NCI-H2171 (cell line): ENCODE measurements around the gene RBP7.
"Not testable (repeated sequence)": the region's sequence is repeated elsewhere in the genome, so short reads cannot be mapped to it uniquely, and the experiment has no call there.

Experiments used
- DNase-seq: peaks from one replicate; lab custom pipeline; 2025; lab: John Stamatoyannopoulos, UW

RBP7 gene

DNA sequence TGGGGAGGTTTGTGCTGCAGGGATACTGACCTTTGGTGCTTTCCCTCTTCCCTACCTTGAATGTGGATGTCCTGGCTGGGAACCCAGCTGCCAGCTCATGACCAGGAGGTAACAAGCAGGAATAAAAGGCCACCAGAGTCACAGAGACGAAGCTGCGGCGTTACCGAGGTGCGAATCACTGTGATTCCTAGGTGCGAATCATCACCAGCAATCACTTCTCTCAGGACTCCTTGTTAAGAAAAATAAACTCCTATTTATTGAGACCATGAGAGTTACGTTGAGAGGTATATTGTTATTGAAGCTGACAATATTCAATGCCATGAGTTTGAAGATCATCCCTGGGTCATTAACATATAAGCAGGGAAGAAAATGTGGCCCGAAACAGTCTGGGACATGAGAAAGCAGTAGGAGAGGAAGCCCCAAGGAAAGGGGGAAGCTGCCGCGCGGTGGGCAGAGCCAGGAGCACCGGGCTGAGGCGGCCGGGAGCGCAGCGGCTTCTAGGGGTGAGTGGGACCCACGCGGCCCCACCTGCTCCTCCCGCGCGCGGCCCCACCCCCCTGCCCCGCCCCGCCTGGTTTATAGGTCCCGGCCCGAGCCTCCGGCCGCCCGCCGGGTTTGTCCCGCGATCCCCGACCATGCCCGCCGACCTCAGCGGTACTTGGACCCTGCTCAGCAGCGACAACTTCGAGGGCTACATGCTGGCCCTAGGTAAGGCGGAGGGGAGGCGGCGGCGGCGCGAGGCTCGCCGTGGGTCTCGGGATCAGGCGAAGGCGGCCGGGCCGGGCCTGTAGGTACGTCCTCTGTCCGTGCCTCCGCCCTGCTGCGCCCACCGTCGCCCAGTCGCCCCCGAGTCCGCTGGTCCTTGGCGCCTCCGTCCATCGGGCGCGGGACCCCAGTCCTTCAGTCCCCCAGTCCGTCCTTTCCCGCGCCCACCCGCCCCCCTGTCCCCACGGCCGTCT, at the start of gene RBP7:
TSS of gene RBP7 (plus strand) at position 605 of the 959 bp plus-strand sequence. CDS start at position 636, 31 bp downstream.
- DNase-seq: no peak

DNA sequence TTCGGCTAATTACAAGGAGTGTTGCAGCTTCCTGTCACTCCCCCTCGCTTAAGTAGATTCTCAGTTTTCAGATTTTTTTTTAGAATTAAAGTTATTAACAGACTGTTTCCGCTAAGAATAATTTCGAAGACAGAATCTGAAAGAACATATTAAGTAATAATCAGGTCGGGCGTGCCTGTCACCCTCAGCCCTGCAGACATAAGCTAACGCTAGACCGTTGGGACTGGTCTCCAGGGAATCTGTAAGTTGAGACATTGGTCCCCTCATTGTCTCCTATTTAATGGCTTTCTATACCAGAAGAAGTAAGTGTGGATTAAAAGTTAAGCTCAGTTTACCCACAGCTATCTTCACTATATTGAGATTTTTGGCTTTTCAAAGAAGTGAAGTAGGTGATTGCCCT, 39.3 kb upstream of the RBP7 start:
- peak; percentile 9 for DNase-seq

DNA sequence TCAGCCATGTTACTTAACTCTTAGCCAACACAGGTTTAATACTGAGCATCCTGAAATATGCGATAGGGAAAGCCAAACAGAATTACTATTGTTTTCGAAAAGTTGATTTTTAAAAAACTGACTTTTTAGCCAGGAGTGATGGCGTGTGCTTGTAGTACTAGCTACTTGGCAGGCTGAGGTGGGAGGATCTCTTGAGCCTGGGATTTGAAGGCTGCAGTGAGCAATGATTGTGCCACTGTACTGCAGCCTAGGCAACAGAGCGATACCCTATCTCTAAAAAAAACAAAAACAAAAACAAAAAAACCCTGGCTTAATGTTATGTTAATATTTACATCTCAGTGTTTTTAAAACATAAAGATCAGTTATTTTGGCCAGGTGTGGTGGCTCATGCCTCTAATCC, 37.0 kb upstream of the RBP7 start:
- no peak for DNase-seq

DNA sequence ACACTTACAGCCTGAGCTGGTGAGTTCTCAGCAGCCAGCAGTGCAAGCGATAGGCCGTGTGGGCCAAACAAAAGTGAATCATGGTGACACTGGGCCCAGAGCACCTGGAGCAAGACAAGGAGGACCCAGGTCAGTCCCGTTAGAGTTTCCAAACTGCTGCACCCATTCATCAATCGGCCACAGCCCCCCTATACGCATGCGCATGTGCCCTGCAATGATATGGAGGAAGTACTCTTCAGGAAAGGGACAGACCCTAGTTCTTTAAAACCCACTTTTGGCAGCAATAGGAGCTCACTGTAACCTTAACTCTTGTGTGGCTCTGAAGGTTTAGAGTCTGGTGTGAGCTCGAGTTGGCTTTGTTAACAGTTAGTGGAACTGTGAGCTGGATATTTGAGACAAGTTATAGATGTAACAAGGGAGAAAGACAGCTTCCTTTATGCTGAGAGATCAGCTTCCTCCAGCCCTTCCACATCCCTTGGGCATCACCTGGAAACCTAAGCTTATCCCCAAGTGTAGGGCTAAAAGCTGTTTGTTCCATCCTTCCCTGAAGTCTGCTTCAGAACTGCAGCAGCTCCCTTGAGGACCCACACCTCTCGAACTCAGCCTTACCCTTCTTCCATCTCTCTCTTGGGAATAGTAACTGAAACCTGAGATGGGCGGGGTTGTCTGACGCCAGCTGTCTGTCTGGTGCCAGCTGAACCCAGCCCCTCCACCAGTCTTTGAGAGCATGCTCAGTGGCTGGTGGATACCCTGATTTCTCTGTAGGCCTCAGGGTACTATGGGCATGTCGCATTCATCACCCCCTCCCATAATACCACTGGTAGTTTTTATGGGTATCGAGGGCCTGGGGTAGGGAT, 36.1 kb upstream of the RBP7 start:
- DNase-seq: peak; percentile 97

DNA sequence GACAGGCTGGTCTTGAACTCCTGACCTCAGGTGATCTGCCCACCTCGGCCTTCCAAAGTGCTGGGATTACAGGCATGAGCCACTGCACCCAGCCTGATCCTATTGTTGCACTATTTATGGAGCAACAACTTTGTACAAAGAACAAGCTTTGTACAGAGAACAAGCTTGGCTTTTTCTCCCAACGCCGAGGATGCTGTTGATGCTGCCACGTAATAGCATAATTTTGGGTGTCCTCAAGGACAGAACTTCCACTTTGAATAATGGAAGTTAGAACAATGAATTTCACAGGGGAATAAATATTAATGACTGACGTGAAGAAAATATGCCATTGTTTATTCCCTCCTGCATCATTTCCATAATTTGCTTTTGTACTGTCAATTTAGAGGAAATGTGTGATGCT, 12.8 kb upstream of the RBP7 start:
- no peak for DNase-seq

DNA sequence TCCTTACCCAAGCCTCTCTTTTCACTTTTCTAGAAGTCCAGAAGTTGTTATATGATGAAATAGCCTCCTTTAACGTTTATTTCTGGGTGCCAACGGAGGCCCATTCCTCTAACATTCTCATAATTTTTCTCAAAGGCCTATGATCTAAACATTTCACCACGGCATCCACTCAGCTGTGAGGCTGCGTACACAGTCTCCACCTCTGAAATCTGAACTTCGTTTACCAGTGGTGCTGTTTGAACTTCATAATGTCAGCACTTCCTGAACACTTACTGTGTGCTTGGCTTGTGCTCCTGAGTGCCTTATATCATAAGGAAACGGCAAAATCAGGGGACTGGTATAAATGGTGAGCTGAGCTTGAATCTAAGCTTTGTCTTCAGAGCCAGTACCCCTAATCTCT, 12.0 kb upstream of the RBP7 start:
- no peak for DNase-seq

DNA sequence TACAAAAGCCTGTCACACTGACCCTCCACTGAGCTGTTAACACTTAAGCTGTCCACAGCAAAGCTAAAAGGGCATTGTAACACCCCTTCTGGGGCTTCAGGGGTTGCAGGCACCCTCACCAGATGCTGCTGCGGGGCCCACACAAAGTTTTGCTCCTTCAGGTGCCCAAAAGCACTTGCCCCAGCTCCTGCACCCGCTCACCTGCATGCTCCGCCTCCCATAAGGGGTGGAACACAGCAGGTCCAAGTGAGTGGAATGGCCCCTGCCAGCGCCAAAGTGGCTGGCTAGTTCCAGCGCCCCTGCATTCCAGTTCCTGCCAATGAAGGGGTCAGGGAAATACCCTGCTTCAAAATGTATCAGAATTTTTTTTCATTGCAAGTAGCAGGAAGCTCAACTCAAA, 7.3 kb upstream of the RBP7 start:
- DNase-seq: no peak

DNA sequence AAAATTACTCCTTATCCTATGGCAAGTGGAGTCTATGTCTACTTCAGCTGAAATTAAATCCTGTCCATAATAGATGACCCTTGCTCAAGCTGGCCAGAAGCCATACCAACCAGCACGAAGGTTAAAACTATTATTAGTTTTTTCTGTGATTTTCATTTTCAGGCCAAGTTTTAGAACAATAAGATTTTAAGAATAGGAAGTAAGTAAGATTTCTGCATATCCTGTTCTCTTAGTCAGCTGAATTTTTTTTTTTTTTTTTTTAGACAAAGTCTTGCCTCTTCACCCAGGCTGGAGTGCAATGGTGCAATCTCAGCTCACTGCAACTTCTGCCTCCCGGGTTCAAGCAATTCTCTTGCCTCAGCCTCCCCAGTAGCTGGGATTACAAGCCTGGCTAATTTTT, 6.1 kb upstream of the RBP7 start:
- DNase-seq: no peak

DNA sequence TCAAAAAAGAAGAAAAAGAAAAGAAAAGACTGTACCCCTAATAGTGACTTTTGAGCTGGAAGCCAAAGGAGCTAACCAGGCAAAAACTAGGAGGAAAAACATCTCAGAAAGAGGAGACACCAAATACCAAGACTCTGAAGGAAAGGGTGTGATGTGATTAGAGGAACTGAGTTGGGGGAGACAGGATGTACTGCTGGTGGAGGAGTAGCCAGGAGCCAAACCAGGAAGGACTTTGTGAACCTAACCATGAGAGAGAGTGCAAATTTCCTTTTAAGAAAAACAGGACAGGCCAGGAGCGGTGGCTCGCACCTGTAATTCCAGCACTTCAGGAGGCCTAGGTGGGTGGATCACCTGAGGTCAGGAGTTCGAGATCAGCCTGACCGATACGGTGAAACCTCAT, 4.1 kb upstream of the RBP7 start:
- no peak for DNase-seq

DNA sequence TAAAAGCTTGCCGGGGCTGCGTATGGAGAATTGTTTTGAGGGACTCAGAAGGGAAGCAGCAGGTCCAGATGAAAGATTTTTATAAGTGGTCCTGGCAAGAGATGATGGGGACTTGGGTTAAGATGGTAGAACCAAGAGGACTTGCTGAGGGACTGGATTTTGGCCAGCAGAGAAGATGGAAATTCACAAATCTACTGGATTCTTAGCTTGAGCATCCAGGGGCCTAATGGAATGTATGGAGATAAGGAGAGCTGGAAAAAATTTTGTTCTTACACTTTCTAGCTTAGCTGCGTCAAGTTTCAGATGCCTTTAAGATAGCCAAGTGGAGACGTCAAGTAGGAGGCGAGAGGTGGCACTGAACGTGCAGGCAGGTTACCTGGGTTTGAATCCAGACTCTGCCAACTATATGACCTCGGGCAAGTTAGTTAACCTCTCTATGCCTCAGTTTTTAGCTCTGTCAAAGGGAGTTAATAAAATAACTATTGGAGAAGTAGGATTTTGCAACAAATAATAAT, 3.4 kb upstream of the RBP7 start:
- no peak for DNase-seq

DNA sequence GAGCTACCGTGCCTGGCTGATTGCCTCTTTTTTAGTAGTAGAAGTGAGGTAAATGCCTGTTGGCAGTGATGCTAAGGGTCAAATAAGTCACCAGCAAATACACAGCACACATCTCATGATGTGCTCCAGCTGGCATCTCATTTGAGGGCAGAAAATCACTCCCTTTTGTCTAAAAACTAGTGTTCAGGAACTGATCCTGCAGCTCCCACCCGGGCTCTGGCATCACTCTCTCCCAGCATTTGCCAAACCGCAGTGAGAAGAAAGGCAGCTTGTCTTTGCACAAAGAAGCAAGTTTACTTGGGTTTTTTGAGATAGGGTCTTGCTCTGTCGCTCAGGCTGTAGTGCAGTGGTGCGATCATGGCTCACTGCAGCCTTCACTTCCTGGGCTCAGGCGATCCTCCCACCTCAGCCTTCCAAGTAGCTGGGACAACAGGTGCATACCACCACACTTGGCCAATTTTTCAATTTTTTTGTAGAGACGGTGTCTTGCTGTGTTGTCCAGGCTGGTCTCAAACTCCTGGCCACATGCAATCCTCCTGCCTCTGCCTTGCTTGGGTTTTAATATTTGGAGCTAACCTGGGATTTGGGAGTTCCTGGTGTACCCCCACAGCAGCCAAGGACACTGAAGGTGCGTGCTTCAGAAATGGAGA, 4.1 kb downstream of the RBP7 start:
- DNase-seq: no peak

DNA sequence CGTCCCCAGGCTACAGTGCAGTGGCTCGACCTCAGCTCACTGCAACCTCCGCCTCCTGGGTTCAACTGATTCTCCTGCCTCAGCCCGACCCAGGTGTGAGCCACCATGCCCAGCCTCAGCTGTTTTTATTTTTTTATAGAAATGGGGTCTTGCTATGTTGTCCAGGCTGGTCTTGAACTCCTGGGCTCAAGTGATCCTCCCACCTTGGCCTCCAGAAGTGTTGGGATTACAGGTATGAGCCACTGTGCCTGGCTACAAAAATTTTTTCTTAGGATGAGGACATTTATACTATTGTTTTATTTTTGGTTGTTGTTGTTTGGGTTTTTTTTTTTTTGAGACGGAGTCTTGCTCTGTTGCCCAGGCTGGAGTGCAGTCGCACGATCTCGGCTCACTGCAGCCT, 8.2 kb downstream of the RBP7 start:
- not testable (repeated sequence) for DNase-seq

DNA sequence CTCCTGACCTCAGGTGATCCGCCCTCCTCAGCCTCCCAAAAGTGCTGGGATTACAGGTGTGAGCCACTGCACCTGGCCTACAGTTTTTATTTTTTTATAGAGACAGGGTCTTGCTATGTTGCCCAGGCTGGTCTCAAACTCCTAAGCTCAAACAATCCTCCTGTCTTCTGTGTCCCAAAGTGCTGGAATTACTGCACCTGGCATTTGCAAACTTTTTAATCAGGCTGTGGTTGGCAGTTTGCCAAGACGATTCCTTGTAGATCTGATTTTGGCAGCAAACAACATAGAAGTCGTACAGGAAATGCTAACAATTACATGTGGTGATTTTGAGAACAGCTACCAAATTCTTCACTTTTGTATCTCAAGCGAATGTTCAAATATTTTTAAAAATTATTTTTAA, 10.1 kb downstream of the RBP7 start:
- no peak for DNase-seq

DNA sequence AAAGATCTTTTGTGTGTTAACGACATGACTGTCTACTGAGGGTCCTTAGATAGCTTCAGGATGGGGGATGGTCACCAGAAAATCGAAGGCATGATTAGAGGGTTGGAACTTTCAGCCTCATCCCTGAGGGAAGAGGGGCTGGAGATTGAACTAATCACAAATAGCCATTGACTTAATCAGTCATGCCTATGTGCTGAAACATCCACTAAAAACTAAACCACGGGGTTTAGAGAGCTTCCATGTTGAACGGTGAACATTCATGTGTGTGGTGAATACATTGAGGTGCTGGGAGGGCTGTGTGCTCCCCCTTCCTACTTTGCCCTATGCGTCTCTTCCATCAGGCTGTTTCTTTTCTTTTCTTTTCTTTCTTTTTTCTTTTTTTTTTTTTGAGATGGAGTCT, 17.0 kb downstream of the RBP7 start:
- DNase-seq: no peak

DNA sequence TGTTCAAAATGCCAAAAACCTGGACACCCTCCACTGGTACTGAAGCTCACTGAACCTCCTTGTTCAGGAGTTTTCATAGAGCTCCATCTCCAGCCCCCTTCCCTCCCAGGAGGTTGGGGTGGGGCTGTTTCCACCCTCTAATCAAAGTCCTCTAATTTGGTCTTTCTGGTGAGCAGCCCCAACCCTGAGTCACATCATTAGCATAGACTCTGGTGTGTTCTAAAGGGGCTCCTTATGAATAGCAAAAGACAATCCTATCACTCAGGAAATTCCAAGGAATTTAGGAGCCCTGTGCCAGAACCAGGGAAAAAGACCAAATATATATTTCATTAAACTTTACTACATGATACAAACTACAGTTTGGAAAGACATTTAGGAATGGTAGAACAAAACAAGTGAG, 22.5 kb downstream of the RBP7 start:
- DNase-seq: no peak

DNA sequence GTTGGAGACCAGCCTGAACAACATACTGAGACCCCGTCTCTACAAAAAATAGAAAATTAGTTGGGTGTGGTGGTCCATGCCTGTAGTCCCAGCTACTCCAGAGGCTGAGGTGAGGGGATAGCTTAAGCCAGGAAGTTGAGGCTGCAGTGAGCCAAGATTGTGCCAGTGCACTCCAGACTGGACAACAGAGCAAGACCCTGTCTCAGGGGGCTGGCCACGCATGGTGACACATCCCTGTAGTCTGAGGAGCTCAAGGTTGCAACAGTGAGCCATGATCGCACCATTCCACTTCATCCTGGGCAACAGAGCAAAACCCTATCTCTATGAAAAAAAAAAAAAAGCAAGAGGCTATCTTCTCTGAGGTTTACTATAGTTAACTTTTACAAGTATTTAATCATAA, 23.1 kb downstream of the RBP7 start:
- DNase-seq: no peak

DNA sequence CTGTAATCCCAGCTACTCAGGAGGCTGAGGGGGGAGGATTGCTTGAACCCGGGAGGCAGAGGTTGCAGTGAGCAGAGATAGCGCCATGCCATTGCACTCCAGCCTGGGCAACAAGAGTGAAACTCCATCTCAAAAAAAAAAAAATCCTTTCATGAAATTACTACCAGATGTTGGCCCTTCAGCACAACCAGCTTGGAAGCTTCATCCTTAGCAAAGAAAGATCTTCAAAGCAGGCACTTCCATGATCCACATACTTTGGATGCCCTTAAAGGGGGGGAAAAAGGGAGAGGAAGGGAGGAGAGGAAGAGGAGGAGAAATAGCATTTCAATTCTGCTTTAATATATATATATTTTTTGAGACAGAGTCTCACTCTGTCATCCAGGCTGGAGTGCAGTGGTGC, 23.6 kb downstream of the RBP7 start:
- not testable (repeated sequence) for DNase-seq

DNA sequence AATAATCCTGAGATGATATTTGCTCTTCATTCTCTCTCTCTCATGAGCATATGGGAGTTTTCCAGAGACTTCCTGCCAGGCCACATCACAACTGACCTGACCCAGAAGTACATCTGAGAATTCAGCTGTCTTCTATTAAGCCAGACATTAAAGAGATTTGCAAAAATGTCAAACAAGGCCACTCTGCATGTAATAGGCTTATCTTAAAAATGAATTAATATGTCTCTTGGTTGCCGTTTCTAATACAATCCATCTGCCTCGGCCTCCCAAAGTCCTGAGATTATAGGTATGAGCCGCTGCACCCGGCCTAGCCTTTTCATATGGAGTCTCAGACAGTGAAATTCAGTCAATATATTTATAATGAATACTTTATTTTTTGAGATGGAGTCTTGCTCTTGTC, 25.0 kb downstream of the RBP7 start:
- DNase-seq: not testable (repeated sequence)

DNA sequence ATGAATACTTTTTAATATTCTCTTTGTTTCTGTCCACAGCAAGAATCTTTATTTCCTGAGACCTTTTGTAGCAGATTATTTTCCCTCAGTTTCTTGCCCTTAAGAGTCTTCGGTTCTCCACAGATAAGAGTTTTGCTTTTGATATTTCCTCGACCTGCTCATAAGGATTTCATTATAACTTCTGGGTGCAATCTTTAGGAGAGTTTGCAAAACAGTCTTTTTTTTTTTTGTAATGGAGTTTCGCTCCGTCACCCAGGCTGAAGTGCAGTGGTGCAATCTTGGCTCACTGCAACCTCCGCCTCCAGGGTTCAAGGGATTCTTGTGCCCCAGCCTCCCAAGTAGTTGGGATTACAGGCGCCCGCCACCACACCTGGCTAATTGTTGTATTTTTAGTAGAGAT, 25.6 kb downstream of the RBP7 start:
- no peak for DNase-seq

DNA sequence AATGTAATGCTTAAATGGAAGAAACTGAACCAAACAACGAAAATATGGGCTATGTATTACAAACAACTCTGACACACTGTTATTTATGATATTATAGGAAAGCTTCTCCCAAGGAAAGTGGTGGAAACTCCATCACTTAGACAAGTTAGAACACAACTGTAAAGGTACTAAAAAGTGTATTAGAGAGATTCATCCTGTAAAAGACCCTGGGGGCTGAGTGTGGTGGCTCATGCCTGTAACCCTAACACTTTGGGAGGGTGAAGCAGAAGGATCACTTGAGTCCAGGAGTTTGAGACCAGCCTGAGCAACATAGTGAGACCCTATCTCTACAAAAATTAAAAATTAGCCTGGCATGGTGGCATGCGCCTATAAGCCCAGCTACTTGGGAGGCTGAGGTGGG, 28.3 kb downstream of the RBP7 start:
- no peak for DNase-seq

DNA sequence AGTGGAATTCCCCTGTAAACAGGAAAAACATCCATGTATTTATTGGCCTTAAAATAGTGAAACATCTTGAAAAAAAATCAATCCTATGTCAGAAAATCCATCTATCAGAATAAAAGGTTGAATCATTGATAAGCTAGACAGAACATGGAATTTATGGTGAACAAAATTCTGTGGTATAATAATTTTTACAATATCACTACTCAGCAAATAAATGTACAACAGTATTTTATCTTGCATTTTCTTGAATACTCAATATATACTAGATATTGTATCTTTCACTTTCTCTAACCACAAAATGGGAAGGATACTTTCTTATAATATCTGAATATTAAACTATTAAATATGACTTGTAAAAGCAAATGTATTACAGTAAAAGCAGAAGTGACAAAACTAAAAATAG, 30.0 kb downstream of the RBP7 start:
- DNase-seq: no peak

DNA sequence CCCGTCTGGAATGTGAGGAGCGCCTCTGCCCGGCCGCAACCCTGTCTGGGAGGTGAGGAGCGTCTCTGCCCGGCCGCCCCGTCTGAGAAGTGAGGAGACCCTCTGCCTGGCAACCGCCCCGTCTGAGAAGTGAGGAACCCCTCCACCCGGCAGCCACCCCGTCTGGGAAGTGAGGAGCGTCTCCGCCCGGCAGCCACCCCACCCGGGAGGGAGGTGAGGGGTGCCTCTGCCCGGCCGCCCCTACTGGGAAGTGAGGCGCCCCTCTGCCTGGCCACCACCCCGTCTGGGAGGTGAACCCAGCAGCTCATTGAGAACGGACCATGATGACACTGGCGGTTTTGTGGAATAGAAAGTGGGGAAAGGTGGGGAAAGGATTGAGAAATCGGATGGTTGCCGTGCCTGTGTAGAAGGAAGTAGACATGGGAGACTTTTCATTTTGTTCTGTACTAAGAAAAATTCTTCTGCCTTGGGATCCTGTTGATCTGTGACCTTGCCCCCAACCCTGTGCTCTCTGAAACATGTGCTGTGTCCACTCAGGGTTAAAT, 32.0 kb downstream of the RBP7 start:
- DNase-seq: not testable (repeated sequence)
